ENCODE measurements around the gene RBM6. TPM values are rescaled to one million over a fixed set of nuclear protein-coding genes. Genes with fewer than 3 reads are reported as not detected.

Gene RBM6
- total RNA-seq, 1 experiment from 2014 or later = 58.0 TPM

DNA sequence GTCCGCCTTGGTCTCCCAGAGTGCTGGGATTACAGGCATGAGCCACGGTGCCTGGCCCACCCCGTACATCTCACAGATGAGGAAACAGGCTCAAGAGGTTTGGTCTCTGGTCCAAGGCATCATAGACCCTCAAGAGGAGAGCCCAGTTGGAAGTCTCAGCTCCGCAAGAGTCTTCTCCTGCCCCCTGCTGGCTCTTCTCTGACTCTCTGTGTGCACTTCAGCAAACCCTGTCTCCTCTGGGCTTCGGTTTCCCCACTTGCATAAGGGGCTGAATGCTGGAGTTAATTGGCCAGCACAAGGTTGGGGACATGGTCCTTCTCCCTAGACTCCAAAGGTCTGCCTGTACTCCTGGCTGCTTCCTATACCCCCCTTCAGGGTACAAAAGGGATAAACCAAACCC, 40.1 kb upstream of the RBM6 start:
- peak; percentile 54 for DNase-seq (ENCODE audit: unreplicated experiment)
- POLR2A ChIA-PET = interaction anchor here (0.8 to 5.1 kb wide), 14 partner anchors 10 to 266 kb away, joined by 3 to 30 read pairs (median 4); partner anchors contain the start of genes INKA1, IP6K1, RBM6 and UBA7
- TF ChIP-seq, protein P1, sequence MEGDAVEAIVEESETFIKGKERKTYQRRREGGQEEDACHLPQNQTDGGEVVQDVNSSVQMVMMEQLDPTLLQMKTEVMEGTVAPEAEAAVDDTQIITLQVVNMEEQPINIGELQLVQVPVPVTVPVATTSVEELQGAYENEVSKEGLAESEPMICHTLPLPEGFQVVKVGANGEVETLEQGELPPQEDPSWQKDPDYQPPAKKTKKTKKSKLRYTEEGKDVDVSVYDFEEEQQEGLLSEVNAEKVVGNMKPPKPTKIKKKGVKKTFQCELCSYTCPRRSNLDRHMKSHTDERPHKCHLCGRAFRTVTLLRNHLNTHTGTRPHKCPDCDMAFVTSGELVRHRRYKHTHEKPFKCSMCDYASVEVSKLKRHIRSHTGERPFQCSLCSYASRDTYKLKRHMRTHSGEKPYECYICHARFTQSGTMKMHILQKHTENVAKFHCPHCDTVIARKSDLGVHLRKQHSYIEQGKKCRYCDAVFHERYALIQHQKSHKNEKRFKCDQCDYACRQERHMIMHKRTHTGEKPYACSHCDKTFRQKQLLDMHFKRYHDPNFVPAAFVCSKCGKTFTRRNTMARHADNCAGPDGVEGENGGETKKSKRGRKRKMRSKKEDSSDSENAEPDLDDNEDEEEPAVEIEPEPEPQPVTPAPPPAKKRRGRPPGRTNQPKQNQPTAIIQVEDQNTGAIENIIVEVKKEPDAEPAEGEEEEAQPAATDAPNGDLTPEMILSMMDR (IDR thresholded peaks at IDR 0.05; ENCODE audit: unreplicated experiment) = peak; percentile 24
- no TSS peak for BruUV-seq (replicated peaks)
- Mint-ChIP-seq H3K36me3 (ENCODE audit: insufficient read depth, unreplicated experiment) (peaks cover 14% of the 10 kb centered on the region), H3K27me3 (ENCODE audit: insufficient read depth, unreplicated experiment) (no peaks in the 10 kb centered on the region), H3K4me3 (ENCODE audit: unreplicated experiment) (peak overlapping the region; percentile 71), H3K27ac (ENCODE audit: low read depth, unreplicated experiment) (peak overlapping the region; percentile 94), H3K4me1 (ENCODE audit: insufficient read depth, unreplicated experiment) (peaks cover 15% of the 10 kb centered on the region), H3K9me3 (ENCODE audit: unreplicated experiment) (no peaks in the 10 kb centered on the region)
- intact Hi-C loops (cut with micrococcal nuclease) = loop anchor here (1.0 to 5.0 kb wide), 3 partner anchors 43 to 178 kb away; partner anchors contain the start of genes GMPPB and TRAIP
- CTCF ChIA-PET = interaction anchor here (0.5 to 11.1 kb wide), 8 partner anchors 15 to 135 kb away, joined by 3 to 143 read pairs (median 4); no protein-coding TSS in a partner anchor

DNA sequence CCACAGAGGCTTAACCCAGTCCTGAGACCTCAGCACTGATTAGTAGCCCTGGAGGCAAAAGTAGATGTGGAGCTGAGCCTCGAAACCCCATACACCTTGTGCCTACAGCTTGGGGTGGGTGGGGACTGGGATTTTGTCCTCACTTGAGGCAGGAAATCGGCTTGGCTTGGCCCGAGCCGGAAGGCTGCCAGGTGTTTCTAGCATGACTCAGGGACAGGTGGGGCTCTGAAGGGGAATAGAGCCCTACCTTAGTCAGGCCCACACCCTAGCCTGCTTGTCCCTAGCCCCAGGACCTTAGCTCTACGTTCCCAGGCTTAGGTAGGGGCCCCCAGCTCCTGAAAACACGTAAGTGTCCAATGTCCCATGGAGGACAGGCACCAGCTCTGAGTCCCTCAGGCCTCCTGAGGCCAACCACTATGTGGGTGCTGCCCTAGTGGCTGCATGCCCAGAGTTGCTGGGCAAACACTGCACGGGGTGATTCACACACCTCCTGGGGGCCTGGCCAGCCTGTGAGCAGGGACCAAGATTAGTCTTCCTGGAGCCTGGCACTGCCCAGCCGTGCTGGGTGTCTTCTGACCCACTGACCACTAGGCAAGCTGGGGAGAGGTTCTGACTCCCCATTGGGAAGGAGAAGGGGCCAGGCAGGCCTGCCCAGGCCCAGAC, 39.3 kb upstream of the RBM6 start:
- TF ChIP-seq, protein P1 (IDR thresholded peaks at IDR 0.05; ENCODE audit: unreplicated experiment) = no peak
- peaks cover 16% of the 10 kb centered on the region for H3K4me1 Mint-ChIP-seq (ENCODE audit: insufficient read depth, unreplicated experiment)
- CTCF ChIA-PET = interaction anchor here (0.5 to 11.1 kb wide), 19 partner anchors 9 to 370 kb away, joined by 3 to 143 read pairs (median 3); partner anchors contain the start of genes INKA1 and MON1A
- H3K36me3 Mint-ChIP-seq (ENCODE audit: insufficient read depth, unreplicated experiment) = peaks cover 12% of the 10 kb centered on the region
- intact Hi-C loops (cut with micrococcal nuclease) = loop anchor here (1.0 to 5.0 kb wide), 3 partner anchors 44 to 178 kb away; partner anchors contain the start of genes GMPPB and TRAIP
- BruUV-seq (replicated peaks) = no TSS peak
- peak overlapping the region; percentile 94 for H3K27ac Mint-ChIP-seq (ENCODE audit: low read depth, unreplicated experiment)
- H3K27me3 Mint-ChIP-seq (ENCODE audit: insufficient read depth, unreplicated experiment) = no peaks in the 10 kb centered on the region
- peak; percentile 97 for DNase-seq (ENCODE audit: unreplicated experiment)
- POLR2A ChIA-PET = interaction anchor here (0.6 to 5.1 kb wide), 26 partner anchors 11 to 265 kb away, joined by 3 to 30 read pairs (median 4); partner anchors contain the start of genes CDHR4, INKA1, IP6K1 and MON1A
- H3K4me3 Mint-ChIP-seq (ENCODE audit: unreplicated experiment) = peak overlapping the region; percentile 71
- no peaks in the 10 kb centered on the region for H3K9me3 Mint-ChIP-seq (ENCODE audit: unreplicated experiment)

DNA sequence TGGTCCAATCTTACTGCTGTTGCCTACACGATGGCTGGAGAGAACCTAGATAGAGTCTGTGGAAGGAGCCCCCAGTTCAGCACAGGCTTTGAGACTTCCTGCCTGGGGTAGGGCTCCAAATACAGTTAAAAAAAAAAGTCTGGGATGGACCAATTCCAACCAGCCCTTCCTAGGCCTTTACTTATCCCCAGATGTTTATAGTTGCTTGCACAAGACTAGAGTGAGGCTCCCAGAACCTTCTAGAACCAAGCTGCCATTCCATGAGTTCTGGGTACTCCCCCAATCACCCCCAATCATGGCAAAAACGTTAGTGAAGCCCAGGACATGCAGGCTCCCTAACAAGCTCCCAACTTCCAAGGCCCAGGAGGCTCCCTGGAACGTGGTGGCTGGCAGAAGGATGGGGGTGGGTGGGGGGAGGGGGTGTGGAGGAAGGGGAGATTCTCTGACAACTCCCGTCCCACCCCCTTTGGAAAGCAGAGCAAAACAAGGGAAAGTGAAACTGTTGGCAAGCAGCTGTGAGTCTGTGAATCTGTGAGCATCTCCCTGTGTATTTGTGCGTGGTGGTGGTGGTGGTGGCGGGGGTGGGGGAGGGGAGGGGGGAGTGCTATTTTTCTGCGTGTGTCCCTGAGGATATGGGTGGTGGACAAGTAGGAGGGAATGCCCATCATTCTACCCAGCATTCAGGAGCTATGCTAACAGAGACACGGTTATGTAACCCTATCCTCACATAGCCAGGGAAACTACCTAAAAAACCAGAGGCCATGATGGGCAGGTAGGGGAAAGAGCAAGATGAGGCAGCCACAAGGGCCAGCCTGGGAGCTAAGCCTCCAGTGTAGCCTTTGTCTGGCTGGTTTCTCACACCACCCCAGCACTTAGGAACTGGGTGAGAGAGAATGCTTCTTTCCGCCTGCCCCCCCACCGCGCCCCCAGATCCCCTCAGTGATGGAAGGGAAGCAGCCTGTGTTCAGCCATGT, 38.3 kb upstream of the RBM6 start:
- no TSS peak for BruUV-seq (replicated peaks)

More for the DNA sequence above, 38.3 kb upstream of the RBM6 start:
- Mint-ChIP-seq H3K27me3 (ENCODE audit: insufficient read depth, unreplicated experiment) (no peaks in the 10 kb centered on the region), H3K36me3 (ENCODE audit: insufficient read depth, unreplicated experiment) (peaks cover 12% of the 10 kb centered on the region), H3K4me3 (ENCODE audit: unreplicated experiment) (peak overlapping the region; percentile 73), H3K27ac (ENCODE audit: low read depth, unreplicated experiment) (peak overlapping the region; percentile 94), H3K9me3 (ENCODE audit: unreplicated experiment) (no peaks in the 10 kb centered on the region), H3K4me1 (ENCODE audit: insufficient read depth, unreplicated experiment) (peaks cover 21% of the 10 kb centered on the region)
- TF ChIP-seq, protein P1 (IDR thresholded peaks at IDR 0.05; ENCODE audit: unreplicated experiment) = no peak
- DNase-seq (ENCODE audit: unreplicated experiment) = peak; percentile 39
- ChIA-PET CTCF (interaction anchor here (0.5 to 11.1 kb wide), 11 partner anchors 9 to 152 kb away, joined by 3 to 143 read pairs (median 4); partner anchors contain the start of genes INKA1 and MON1A), POLR2A (interaction anchor here (0.6 to 5.1 kb wide), 17 partner anchors 14 to 401 kb away, joined by 3 to 30 read pairs (median 7); partner anchors contain the start of genes CDHR4, INKA1, IP6K1 and MON1A)
- intact Hi-C loops (cut with micrococcal nuclease) = loop anchor here (2.0 to 5.0 kb wide), 2 partner anchors 45 to 179 kb away; partner anchors contain the start of genes GMPPB and TRAIP
